GM21528 (cell line): ENCODE data around the gene SIT1.
A peak's percentile ranks its signal among the peaks of the same experiment; 100 is the strongest.
"Not testable (repeated sequence)": the region's sequence is repeated elsewhere in the genome, so short reads cannot be mapped to it uniquely, and the experiment has no call there.

Source experiments
- ATAC-seq: cut with Tn5 transposase; IDR thresholded peaks from one replicate; pipeline ENCODE4 v1.9.1; 2021; ENCODE audit warnings: mild to moderate bottlenecking, moderate library complexity; ENCODE audit not compliant: unreplicated experiment, low FRiP score

Gene SIT1

GRCh38 chr9:35661756-35662350, 11.1 kb upstream of the SIT1 start:
- no peak for ATAC-seq

GRCh38 chr9:35660966-35661415, 10.3 kb upstream of the SIT1 start:
- no peak for ATAC-seq

- ATAC-seq: no peak
Observed at GRCh38 chr9:35659340-35659739, 8.6 kb upstream of the SIT1 start.

- peak; percentile 0 for ATAC-seq
Observed at GRCh38 chr9:35658968-35659220, 8.2 kb upstream of the SIT1 start.

- peak; percentile 54 for ATAC-seq
Observed at GRCh38 chr9:35658137-35658967, 7.6 kb upstream of the SIT1 start, which contains the start of gene CCDC107. Gene CCDC107 (plus strand): TSS chr9:35658292. CDS start chr9:35658380, 88 bp downstream.

- peak; percentile 86 for ATAC-seq
Observed at GRCh38 chr9:35657546-35658136, 6.9 kb upstream of the SIT1 start, which contains the start of gene RMRP. Gene RMRP (minus strand): TSS chr9:35658019.

GRCh38 chr9:35656831-35657545, 6.3 kb upstream of the SIT1 start:
- no peak for ATAC-seq

- ATAC-seq: no peak
Observed at GRCh38 chr9:35656348-35656747, 5.6 kb upstream of the SIT1 start.

GRCh38 chr9:35653611-35654010, 2.9 kb upstream of the SIT1 start:
- no peak for ATAC-seq

- no peak for ATAC-seq
Observed at GRCh38 chr9:35652829-35653209, 2.1 kb upstream of the SIT1 start.

GRCh38 chr9:35651956-35652828, 1.5 kb upstream of the SIT1 start:
- ATAC-seq: no peak

- ATAC-seq: no peak
Observed at GRCh38 chr9:35649431-35650340, 1.0 kb downstream of the SIT1 start.

- ATAC-seq: peak; percentile 80
Observed at GRCh38 chr9:35646533-35647265, 4.0 kb downstream of the SIT1 start.

GRCh38 chr9:35646153-35646532, 4.6 kb downstream of the SIT1 start:
- ATAC-seq: peak; percentile 3

- not testable (repeated sequence) for ATAC-seq
Observed at GRCh38 chr9:35645736-35646135, 5.0 kb downstream of the SIT1 start.

- ATAC-seq: no peak
Observed at GRCh38 chr9:35643046-35643445, 7.7 kb downstream of the SIT1 start.

- ATAC-seq: not testable (repeated sequence)
Observed at GRCh38 chr9:35641478-35641877, 9.3 kb downstream of the SIT1 start.

- ATAC-seq: not testable (repeated sequence)
Observed at GRCh38 chr9:35640431-35640830, 10.3 kb downstream of the SIT1 start.
